Vagina (tissue), 2 donors: ENCODE data around the gene ROCK1.

Experiments used
- CTCF ChIP-seq, 3 experiments: fragments of 450-650 bp in 2 of 3; fragments of 200-600 bp in 1 of 3; sonication (generic) in 1 of 3; IDR thresholded peaks; one replicate each; pipeline ENCODE4 v1.5.1; 2017 to 2019; ENCODE audit warnings: antibody characterized with exemption in 3 of 3, mild to moderate bottlenecking in 2 of 3, moderate library complexity in 2 of 3
- POLR2A ChIP-seq, 2 donors: fragments of 450-650 bp; IDR thresholded peaks; one replicate each; pipeline ENCODE4 v1.6.1; 2017; ENCODE audit warnings: antibody characterized with exemption in 2 of 2, mild to moderate bottlenecking in 2 of 2, moderate library complexity in 2 of 2

- no peak for TF ChIP-seq POLR2A (IDR thresholded peaks at IDR 0.05)
- no peak for TF ChIP-seq CTCF (IDR thresholded peaks at IDR 0.05)
Observed at GRCh38 chr18:21056545-21056944, 55.1 kb downstream of the ROCK1 start.
